OCI-M1 (cell line): Measurements from ENCODE around the gene FYN.
"Not testable (repeated sequence)": the region's sequence is repeated elsewhere in the genome, so short reads cannot be mapped to it uniquely, and the experiment has no call there.

ENCODE experiments used
- DNase-seq: peaks from one replicate; lab custom pipeline; 2025; lab: John Stamatoyannopoulos, UW

FYN gene

GRCh38 chr6:111873178-111874024 lies at the start of gene FYN:
Gene FYN, minus strand, starts transcription at chr6:111873452. Its CDS starts 153,401 bp downstream, at chr6:111720051.
- DNase-seq = peak; percentile 99

- DNase-seq = peak; percentile 89
Observed at GRCh38 chr6:111922454-111923297, 49.4 kb upstream of the FYN start.

- no peak for DNase-seq
Observed at GRCh38 chr6:111921103-111921502, 47.9 kb upstream of the FYN start.

GRCh38 chr6:111920578-111920977 lies 47.3 kb upstream of the FYN start:
- no peak for DNase-seq

- no peak for DNase-seq
Observed at GRCh38 chr6:111918825-111919224, 45.6 kb upstream of the FYN start.

GRCh38 chr6:111916747-111917146 lies 43.5 kb upstream of the FYN start:
- DNase-seq = no peak

GRCh38 chr6:111914617-111915016 lies 41.4 kb upstream of the FYN start:
- no peak for DNase-seq

GRCh38 chr6:111912904-111913303 lies 39.7 kb upstream of the FYN start:
- DNase-seq = no peak

- DNase-seq = no peak
Observed at GRCh38 chr6:111911428-111911827, 38.2 kb upstream of the FYN start.

GRCh38 chr6:111909238-111909637 lies 36.0 kb upstream of the FYN start:
- DNase-seq = no peak

GRCh38 chr6:111908365-111908764 lies 35.1 kb upstream of the FYN start:
- DNase-seq = not testable (repeated sequence)

GRCh38 chr6:111900735-111901134 lies 27.5 kb upstream of the FYN start:
- DNase-seq = no peak

GRCh38 chr6:111899531-111899930 lies 26.3 kb upstream of the FYN start:
- DNase-seq = no peak

- DNase-seq = no peak
Observed at GRCh38 chr6:111898452-111898851, 25.2 kb upstream of the FYN start.

GRCh38 chr6:111894951-111895350 lies 21.7 kb upstream of the FYN start:
- DNase-seq = no peak

GRCh38 chr6:111894272-111894671 lies 21.0 kb upstream of the FYN start:
- DNase-seq = no peak

- no peak for DNase-seq
Observed at GRCh38 chr6:111892431-111892830, 19.2 kb upstream of the FYN start.

GRCh38 chr6:111890988-111891387 lies 17.7 kb upstream of the FYN start:
- no peak for DNase-seq

- peak; percentile 75 for DNase-seq
Observed at GRCh38 chr6:111888928-111889695, 15.9 kb upstream of the FYN start.

- not testable (repeated sequence) for DNase-seq
Observed at GRCh38 chr6:111886793-111887192, 13.5 kb upstream of the FYN start.

- no peak for DNase-seq
Observed at GRCh38 chr6:111885373-111886027, 12.2 kb upstream of the FYN start.

- DNase-seq = no peak
Observed at GRCh38 chr6:111884068-111884467, 10.8 kb upstream of the FYN start.
